HepG2 (cell line): ENCODE measurements around the gene B3GNT5. TPM values are rescaled to one million over a fixed set of nuclear protein-coding genes. Genes with fewer than 3 reads are reported as not detected.

Experiments
- ATAC-seq: fragments of 200-7000 bp; cut with Tn5 transposase; 3 replicates; pipeline ENCODE4 v1.9.1; 2020; ENCODE audit warnings: mild to moderate bottlenecking, moderate library complexity
- BruUV-seq: library from RNA; stranded (reverse); fragments of 400-500 nt; replicated peaks from 2 replicates; lab custom pipeline; 2021; lab: Mats Ljungman, UMichigan
- CTCF ChIA-PET: fragments of 300-600 bp; formaldehyde crosslinking; extraction: SDS; loops from one replicate; lab custom pipeline; 2021; ENCODE audit warnings: low total read pairs, inconsistent platforms, low intra/inter-chr PET ratio; lab: Yijun Ruan, JAX
- POLR2A ChIA-PET: fragments of 350-600 bp; sonication (Branson Sonifier 250); formaldehyde crosslinking; loops from one replicate; lab custom pipeline; 2020; ENCODE audit warnings: antibody characterized with exemption, inconsistent platforms; lab: Yijun Ruan, JAX
- DNase-seq: peaks from one replicate; pipeline ENCODE4 v3.0.0-alpha.2; 2015; ENCODE audit warnings: low spot score
- FAIRE-seq: peaks from 3 replicates; lab custom pipeline; 2011; peaks lifted over from hg19 to GRCh38; lab: Jason Lieb, UNC
- H2AFZ ChIP-seq: one replicate; pipeline ENCODE4 v1.6.1; 2011; ENCODE audit warnings: low read length, inconsistent platforms
- H3K27ac ChIP-seq: fragments of 300-600 bp; 3 replicates; pipeline ENCODE4 v1.8.0; 2011; ENCODE audit warnings: mixed run types, mild to moderate bottlenecking, mixed read lengths, low read length, inconsistent platforms; ENCODE audit not compliant: insufficient read depth; ENCODE audit errors: extremely low read length
- H3K27me3 ChIP-seq, 2 experiments: fragments of 200-600 bp in 1 of 2; 2 replicates in 1 of 2; 3 replicates in 1 of 2; pipeline versions ENCODE4 v1.6.0 to v1.8.0; 2011; ENCODE audit warnings: low read length in 2 of 2, mild to moderate bottlenecking in 2 of 2, moderate library complexity in 2 of 2, inconsistent platforms in 1 of 2; ENCODE audit not compliant: insufficient read depth in 2 of 2, control insufficient read depth in 1 of 2
- H3K36me3 ChIP-seq, 2 experiments: fragments of 200-600 bp in 1 of 2; replicated peaks in 1 of 2; 2 replicates in 1 of 2; 3 replicates in 1 of 2; pipeline versions ENCODE4 v1.5.1 to v1.8.0; 2011; ENCODE audit warnings: low read length in 2 of 2, inconsistent platforms in 1 of 2; ENCODE audit not compliant: insufficient read depth in 2 of 2, control insufficient read depth in 1 of 2
- H3K4me1 ChIP-seq: 2 replicates; pipeline ENCODE4 v1.5.1; 2012; ENCODE audit warnings: low read length, inconsistent platforms; ENCODE audit not compliant: insufficient read depth
- H3K4me2 ChIP-seq: 2 replicates; pipeline ENCODE4 v1.6.0; 2011; ENCODE audit warnings: low read depth, low read length, inconsistent platforms
- H3K4me3 ChIP-seq, 3 experiments: fragments of 200-600 bp in 1 of 3; sonication (generic), shearing (Covaris generic) in 1 of 3; replicated peaks in 1 of 3; 2 replicates each; pipeline ENCODE4 v1.5.1; 2011 to 2016; ENCODE audit warnings: low read length in 3 of 3, inconsistent platforms in 2 of 3, low read depth in 2 of 3, mild to moderate bottlenecking in 2 of 3, control low read depth in 1 of 3, mixed read lengths in 1 of 3; ENCODE audit not compliant: insufficient read depth in 1 of 3
- H3K79me2 ChIP-seq: one replicate; pipeline ENCODE4 v1.6.1; 2011; ENCODE audit warnings: low read length, inconsistent platforms; ENCODE audit not compliant: insufficient read depth
- H3K9ac ChIP-seq: 2 replicates; pipeline ENCODE4 v1.6.0; 2011; ENCODE audit warnings: mild to moderate bottlenecking, low read depth, low read length, inconsistent platforms; ENCODE audit not compliant: insufficient read depth
- H3K9me3 ChIP-seq: 2 replicates; pipeline ENCODE4 v1.5.1; 2012; ENCODE audit warnings: mild to moderate bottlenecking, low read length
- H4K20me1 ChIP-seq: 2 replicates; pipeline ENCODE4 v1.6.0; 2011; ENCODE audit warnings: inconsistent platforms, mild to moderate bottlenecking, low read length, moderate library complexity; ENCODE audit not compliant: insufficient read depth
- CBX2 ChIP-seq, 2 experiments: fragments of 200-600 bp in 1 of 2; sonication (generic); formaldehyde crosslinking in 1 of 2; IDR thresholded peaks; 2 replicates each; pipeline versions ENCODE4 v1.7.0 to v1.8.1; 2018 to 2022; ENCODE audit warnings: low read depth in 2 of 2, low read length in 1 of 2, mild to moderate bottlenecking in 1 of 2, missing genetic modification reagents in 1 of 2
- CHD2 ChIP-seq: IDR thresholded peaks from 2 replicates; pipeline ENCODE4 v1.6.1; 2011; ENCODE audit warnings: low read depth, low read length, improper control_type of control experiment
- DRAP1 ChIP-seq: IDR thresholded peaks from 2 replicates; pipeline ENCODE4 v1.6.1; 2016; ENCODE audit warnings: missing genetic modification reagents, missing compliant biosample characterization
- PAF1 ChIP-seq: IDR thresholded peaks from 2 replicates; pipeline ENCODE4 v1.6.1; 2016; ENCODE audit warnings: missing genetic modification reagents, missing compliant biosample characterization
- PAWR ChIP-seq: sonication (generic); formaldehyde crosslinking; IDR thresholded peaks from 2 replicates; pipeline ENCODE4 v1.4.0; 2020; ENCODE audit warnings: missing genetic modification reagents, mild to moderate bottlenecking, borderline replicate concordance
- PPARG ChIP-seq: conservative IDR thresholded peaks from 2 replicates; pipeline ENCODE4 v1.6.1; 2016; ENCODE audit warnings: missing biosample characterization, missing genetic modification reagents
- RARG ChIP-seq: sonication (generic); formaldehyde crosslinking; IDR thresholded peaks from 2 replicates; pipeline ENCODE4 v1.4.0; 2020; ENCODE audit warnings: low read depth, mild to moderate bottlenecking, missing genetic modification reagents
- SALL1 ChIP-seq: sonication (generic); formaldehyde crosslinking; IDR thresholded peaks from 2 replicates; pipeline ENCODE4 v1.8.0; 2022; ENCODE audit warnings: mild to moderate bottlenecking, missing genetic modification reagents
- SIN3A ChIP-seq: IDR thresholded peaks from 2 replicates; pipeline ENCODE4 v1.6.1; 2011; ENCODE audit warnings: low read depth, mild to moderate bottlenecking, control low read depth, low read length, borderline replicate concordance
- TBX2 ChIP-seq: sonication (generic); formaldehyde crosslinking; IDR thresholded peaks from 2 replicates; pipeline ENCODE4 v1.5.0; 2020; ENCODE audit warnings: missing genetic modification reagents, mild to moderate bottlenecking, borderline replicate concordance
- ZNF296 ChIP-seq: sonication (generic); formaldehyde crosslinking; conservative IDR thresholded peaks from 2 replicates; pipeline ENCODE4 v1.5.0; 2020; ENCODE audit warnings: mild to moderate bottlenecking, missing genetic modification reagents
- ZNF460 ChIP-seq: sonication (generic); formaldehyde crosslinking; IDR thresholded peaks from 2 replicates; pipeline ENCODE4 v1.5.1; 2020; ENCODE audit warnings: missing genetic modification reagents, mild to moderate bottlenecking, borderline replicate concordance
- ZNF569 ChIP-seq: sonication (generic); formaldehyde crosslinking; IDR thresholded peaks from 2 replicates; pipeline ENCODE4 v1.5.0; 2020; ENCODE audit warnings: mild to moderate bottlenecking, missing genetic modification reagents, moderate library complexity, borderline replicate concordance
- ZNF580 ChIP-seq: IDR thresholded peaks from 2 replicates; pipeline ENCODE4 v1.6.1; 2016; ENCODE audit warnings: low read depth, borderline replicate concordance
- ZNF639 ChIP-seq: conservative IDR thresholded peaks from 2 replicates; pipeline ENCODE4 v1.6.1; 2018; ENCODE audit warnings: missing genetic modification reagents
- ZNF652 ChIP-seq: IDR thresholded peaks from 2 replicates; pipeline ENCODE4 v1.6.1; 2016; ENCODE audit warnings: low read depth, borderline replicate concordance
- ZNF841 ChIP-seq: sonication (generic); formaldehyde crosslinking; IDR thresholded peaks from 2 replicates; pipeline ENCODE4 v1.8.1; 2023; ENCODE audit warnings: missing genetic modification reagents, borderline replicate concordance
- ZNF879 ChIP-seq: sonication (generic); formaldehyde crosslinking; IDR thresholded peaks from 2 replicates; pipeline ENCODE4 v1.8.1; 2023; ENCODE audit warnings: missing genetic modification reagents
- WGBS: methylation state at CpG from one replicate; pipeline ENCODE4 v1.1.6; 2017; ENCODE audit warnings: low lambda C conversion rate; 5-methylcytosine and 5-hydroxymethylcytosine counted together
- in situ Hi-C: cut with HindIII; loops from 2 replicates; pipeline ENCODE4 v1.10.0; 2017; ENCODE audit warnings: low pct_unique_long_range_greater_than_20kb; ENCODE audit not compliant: extremely low pct_ligation_motif_present
- intact Hi-C: fragments of 100-400 bp; cut with micrococcal nuclease; formaldehyde crosslinking; loops from one replicate; pipeline ENCODE4 v1.10.0; 2022; ENCODE audit not compliant: unreplicated experiment
- polyA plus RNA-seq, 8 experiments: library from polyadenylated mRNA; depleted of rRNA in 3 of 8; stranded (reverse) in 7 of 8; unstranded in 1 of 8; fragments of >200 nt; fragmentation: Illumina TruSeq in 4 of 8; extraction: Trizol in 4 of 8; gene quantifications; 2 replicates each; pipeline versions ENCODE4 v1.2.1 to v1.2.3, GENCODE V29; 2011 to 2016; ENCODE audit warnings: low read depth in 4 of 8, missing spikeins in 1 of 8, mixed read lengths in 1 of 8; ENCODE audit not compliant: insufficient read depth in 1 of 8
- total RNA-seq, 5 experiments: library from RNA; depleted of rRNA; stranded (reverse); fragments of >200 nt; fragmentation: Illumina TruSeq; extraction: Trizol; gene quantifications; 2 replicates each; pipeline ENCODE4 v1.2.3, GENCODE V29; 2016; ENCODE audit warnings: low read depth in 1 of 5

Gene B3GNT5
- total and polyA plus RNA-seq, 2 of the 13 experiments (the other 11 are each of a cell fraction or from before 2014, with no cell fraction given) = not detected

- CTCF ChIA-PET = no interaction called here
- Histone ChIP-seq H3K27ac (no peak overlapping the region), H3K9me3 (no peaks in the 10 kb centered on the region), H3K9ac (no peak overlapping the region), H3K4me1 (no peaks in the 10 kb centered on the region), H3K36me3 (no peaks in the 10 kb centered on the region), H4K20me1 (no peaks in the 10 kb centered on the region), H3K4me2 (no peak overlapping the region), H3K79me2 (no peaks in the 10 kb centered on the region), H2AFZ (no peak overlapping the region), H3K27me3 (peaks cover 0 to 9% of the 10 kb centered on the region in 2 experiments; a peak in 2 of 5 replicates), H3K4me3 (no peak overlapping the region)
- in situ Hi-C loops = no loop called here
- BruUV-seq = no TSS peak
- no peak for ATAC-seq
- no peak for DNase-seq
- intact Hi-C loops = no loop called here
- TF ChIP-seq ZNF460 = no peak
- WGBS = 72% methylated on average over 3 of the region's 3 CpGs
- POLR2A ChIA-PET = no interaction called here
- FAIRE-seq = no peak
Measured at GRCh38 chr3:183272142-183272541, 19.1 kb downstream of the B3GNT5 start.

- in situ Hi-C loops (no loop called here), intact Hi-C loops (no loop called here)
- H3K36me3 ChIP-seq = no peaks in the 10 kb centered on the region
- ChIA-PET CTCF (no interaction called here), POLR2A (no interaction called here)
- peaks cover 0 to 9% of the 10 kb centered on the region in 2 experiments; a peak in 2 of 5 replicates for H3K27me3 ChIP-seq
- no TSS peak for BruUV-seq
- ATAC-seq (no peak), FAIRE-seq (no peak), DNase-seq (no peak)
- H3K79me2 ChIP-seq = no peaks in the 10 kb centered on the region
- no peaks in the 10 kb centered on the region for H4K20me1 ChIP-seq
- no peak for TF ChIP-seq TBX2 (CRISPR knock-in tag)
- TF ChIP-seq ZNF879 (CRISPR knock-in tag) = no peak
- TF ChIP-seq SIN3A = no peak
- TF ChIP-seq PAF1 (CRISPR knock-in tag) = no peak
- TF ChIP-seq CBX2 (IDR thresholded peaks at IDR 0.05; ENCODE audit: low read depth, low read length) = no peak
- TF ChIP-seq CBX2 (CRISPR knock-in tag; IDR thresholded peaks at IDR 0.05; ENCODE audit: low read depth) = no peak
- no peak for TF ChIP-seq DRAP1
- TF ChIP-seq ZNF841 (CRISPR knock-in tag) = no peak
- TF ChIP-seq ZNF639 (CRISPR knock-in tag) = no peak
- no peak for TF ChIP-seq ZNF296 (CRISPR knock-in tag)
- no peak for TF ChIP-seq RARG (CRISPR knock-in tag)
- no peak for TF ChIP-seq CHD2
- TF ChIP-seq ZNF652 (CRISPR knock-in tag) = no peak
- no peak for TF ChIP-seq ZNF569 (CRISPR knock-in tag)
- no peak for TF ChIP-seq SALL1 (CRISPR knock-in tag)
- TF ChIP-seq PAWR (CRISPR knock-in tag) = no peak
- no peak for TF ChIP-seq ZNF580 (CRISPR knock-in tag)
- TF ChIP-seq PPARG (CRISPR knock-in tag) = no peak
- no peak overlapping the region for H3K4me2 ChIP-seq
- H2AFZ ChIP-seq = no peak overlapping the region
- no peak overlapping the region for H3K9ac ChIP-seq
- no peaks in the 10 kb centered on the region for H3K4me1 ChIP-seq
- H3K27ac ChIP-seq = no peak overlapping the region
- H3K4me3 ChIP-seq = no peak overlapping the region
- H3K9me3 ChIP-seq = no peaks in the 10 kb centered on the region
Measured at GRCh38 chr3:183272791-183273190, 19.7 kb downstream of the B3GNT5 start.
